OCI-LY7 (cell line): Measurements from ENCODE around the gene METTL26.

Experiments used
- EZH2phosphoT487 ChIP-seq: fragments of 200-600 bp; sonication (generic); IDR thresholded peaks from 2 replicates; pipeline ENCODE4 v1.6.1; 2018; ENCODE audit warnings: low read depth, borderline replicate concordance, mild to moderate bottlenecking, mixed run types, antibody characterized with exemption, low read length, moderate library complexity, mixed read lengths
- TF ChIP-seq, protein P1 (sequence below): fragments of 200-600 bp; sonication (generic); conservative IDR thresholded peaks from 2 replicates; pipeline ENCODE4 v1.5.1; 2014; ENCODE audit warnings: mild to moderate bottlenecking, antibody characterized with exemption, low read length, moderate library complexity, mixed read lengths

GRCh38 chr16:668519-669171 is 32.5 kb upstream of the METTL26 start:
- TF ChIP-seq, protein P1, sequence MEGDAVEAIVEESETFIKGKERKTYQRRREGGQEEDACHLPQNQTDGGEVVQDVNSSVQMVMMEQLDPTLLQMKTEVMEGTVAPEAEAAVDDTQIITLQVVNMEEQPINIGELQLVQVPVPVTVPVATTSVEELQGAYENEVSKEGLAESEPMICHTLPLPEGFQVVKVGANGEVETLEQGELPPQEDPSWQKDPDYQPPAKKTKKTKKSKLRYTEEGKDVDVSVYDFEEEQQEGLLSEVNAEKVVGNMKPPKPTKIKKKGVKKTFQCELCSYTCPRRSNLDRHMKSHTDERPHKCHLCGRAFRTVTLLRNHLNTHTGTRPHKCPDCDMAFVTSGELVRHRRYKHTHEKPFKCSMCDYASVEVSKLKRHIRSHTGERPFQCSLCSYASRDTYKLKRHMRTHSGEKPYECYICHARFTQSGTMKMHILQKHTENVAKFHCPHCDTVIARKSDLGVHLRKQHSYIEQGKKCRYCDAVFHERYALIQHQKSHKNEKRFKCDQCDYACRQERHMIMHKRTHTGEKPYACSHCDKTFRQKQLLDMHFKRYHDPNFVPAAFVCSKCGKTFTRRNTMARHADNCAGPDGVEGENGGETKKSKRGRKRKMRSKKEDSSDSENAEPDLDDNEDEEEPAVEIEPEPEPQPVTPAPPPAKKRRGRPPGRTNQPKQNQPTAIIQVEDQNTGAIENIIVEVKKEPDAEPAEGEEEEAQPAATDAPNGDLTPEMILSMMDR, result no peak
- TF ChIP-seq EZH2phosphoT487, result no peak
